Heart right ventricle (tissue), 16 donors: ENCODE measurements around the gene LRMDA. TPM values are rescaled to one million over a fixed set of nuclear protein-coding genes. Genes with fewer than 3 reads are reported as not detected.

ENCODE experiments used
- ATAC-seq, 8 donors: fragments of 200-7000 bp; cut with Tn5 transposase; one replicate each; pipeline ENCODE4 v1.9.1; 2020; ENCODE audit warnings: mild to moderate bottlenecking in 8 of 8, moderate library complexity in 8 of 8, moderate number of reproducible peaks in 1 of 8
- DNase-seq, 2 donors: peaks; one replicate each; pipeline ENCODE4 v3.0.0-alpha.2; 2020
- H3K27ac ChIP-seq, 10 donors: fragments of 200-600 bp; sonication (generic) in 2 of 10; one replicate each; pipeline versions ENCODE4 v1.5.0 to v1.8.0; 2020 to 2022; ENCODE audit warnings: mild to moderate bottlenecking in 3 of 10
- H3K27me3 ChIP-seq, 7 donors: fragments of 200-600 bp; one replicate each; pipeline ENCODE4 v1.8.0; 2021 to 2022; ENCODE audit warnings: mild to moderate bottlenecking in 2 of 7
- H3K36me3 ChIP-seq, 9 donors: fragments of 200-600 bp; sonication (generic) in 1 of 9; one replicate each; pipeline versions ENCODE4 v1.5.0 to v1.8.0; 2020 to 2022; ENCODE audit warnings: mild to moderate bottlenecking in 2 of 9
- H3K4me1 ChIP-seq, 9 donors: fragments of 200-600 bp; sonication (generic) in 1 of 9; one replicate each; pipeline versions ENCODE4 v1.5.0 to v1.8.0; 2020 to 2022; ENCODE audit warnings: mild to moderate bottlenecking in 4 of 9
- H3K4me3 ChIP-seq, 10 donors: fragments of 200-600 bp; sonication (generic) in 2 of 10; one replicate each; pipeline versions ENCODE4 v1.5.0 to v1.8.0; 2020 to 2022; ENCODE audit warnings: mild to moderate bottlenecking in 7 of 10, moderate library complexity in 2 of 10
- H3K9me3 ChIP-seq, 11 donors: fragments of 200-600 bp in 10 of 11; sonication (generic) in 2 of 11; one replicate each; pipeline versions ENCODE4 v1.5.0 to v1.8.0; 2013 to 2022; ENCODE audit warnings: mild to moderate bottlenecking in 2 of 11, control low read depth in 1 of 11, moderate library complexity in 1 of 11
- WGBS, 2 donors: extraction: QIAGEN DNeasy Blood & Tissue Kit; methylation state at CpG; one replicate each; pipeline ENCODE4 v1.1.7; 2013; ENCODE audit warnings: inconsistent platforms in 1 of 2; 5-methylcytosine and 5-hydroxymethylcytosine counted together
- intact Hi-C, 10 donors: fragments of 100-400 bp; cut with DNase I; formaldehyde crosslinking; loops; one replicate each; pipeline versions ENCODE4 v1.11.1 to v1.14.2; 2022
- polyA plus RNA-seq, 2 donors: library from polyadenylated mRNA; stranded (reverse); fragments of 200-250 nt; gene quantifications; one replicate each; pipeline ENCODE4 v1.2.3, GENCODE V29; 2013
- total RNA-seq, 10 donors: library from RNA; stranded (reverse); fragmentation: NEBNext Ultra II Directional in 3 of 10; extraction: Animal tissue kit (Norgen Biotek cat#: 25700) in 3 of 10; gene quantifications; one replicate each; pipeline versions ENCODE4 v1.2.1 to v1.2.4, GENCODE V29; 2021 to 2023
- TF ChIP-seq, protein P1 (sequence below), 9 donors: fragments of 200-600 bp; sonication (generic) in 2 of 9; IDR thresholded peaks; one replicate each; pipeline versions ENCODE4 v1.5.0 to v1.8.0; 2021 to 2022; ENCODE audit warnings: antibody characterized with exemption in 9 of 9, mild to moderate bottlenecking in 5 of 9, moderate library complexity in 1 of 9
- donor health status: Arrhythmogenic right ventricular cardiomyopathy.
- donor health status: ischemic (EF 13 %, LVEDD 7.1; RV severe dilation, severe dysfunction).
- donor health status: healthy with polysubstance abuse.
- donor health status: DM: no; HTN: yes; CAD: no.
- donor health status: DM: no; HTN: no; CAD: no.
- donor health status: ischemic (EF 25% LVEDD 6.9; RV normal size, moderate dysfunction).
- donor health status: ischemic (EF 25% LVEDD 5.7; RV mildly dilated, moderate dysfunction).
- donor health status: healthy.
- donor health status: DM: yes; HTN: yes; CAD: no.
- donor health status: Ischemic cardiomyopathy.
- donor health status: ischemic (EF 35%, LVEDD 5.7; RV mildly dilated, moderate dysfunction).
- donor health status: nonischemic (EF 11% LVEDD 7.7; RV severe dilation, severe dysfunction).
- donor health status: DM: yes; HTN: yes; CAD: no.
- donor health status: PGD.
- donor health status: ischemic (EF 29% LVEDD 5.4; RV normal size, mild dysfunction).
- donor health status: nonischemic (EF 23%, LVEDD 6.1; RV moderate dilation, normal function).

Gene LRMDA
- total and polyA plus RNA-seq, 12 donors = 4.0 to 59.8 (median 12.7) TPM

DNA sequence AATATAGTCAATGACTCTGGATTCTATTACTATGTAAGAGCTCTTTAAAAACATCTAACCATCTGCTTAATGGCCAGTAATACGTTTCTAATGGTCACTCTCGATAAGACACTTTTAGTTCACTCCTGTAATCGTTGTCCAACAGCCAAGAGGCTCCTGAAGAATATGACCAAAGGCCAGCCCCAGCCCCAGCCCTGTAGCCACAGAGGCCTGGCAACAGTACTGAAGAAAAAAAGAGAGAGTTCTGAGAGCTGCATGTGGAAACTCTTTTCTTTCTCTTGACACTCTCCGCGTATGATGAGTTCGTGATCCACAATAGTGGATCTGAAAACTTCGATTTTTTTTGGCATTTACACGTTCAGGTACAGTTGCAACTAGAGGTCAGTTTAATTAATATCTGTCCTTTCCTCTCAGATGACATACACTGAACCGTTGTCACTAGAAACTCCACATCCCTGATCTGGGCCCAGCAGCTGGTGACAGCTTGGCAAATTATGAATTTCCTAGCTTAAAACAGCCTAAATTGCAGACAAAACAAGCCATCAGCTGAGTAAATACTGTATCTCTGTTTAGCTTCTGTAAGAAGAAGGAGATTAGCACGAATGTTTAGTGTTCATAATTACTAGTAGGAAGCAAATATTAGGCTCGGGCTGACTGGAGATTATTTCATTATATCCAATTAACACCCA is 456.7 kb downstream of the LRMDA start:
- no peaks in the 10 kb centered on the region for H3K4me1 ChIP-seq
- no peaks in the 10 kb centered on the region for H3K27me3 ChIP-seq
- 81 to 87% methylated on average over 11 of the region's 11 CpGs for WGBS, 2 donors
- no peak overlapping the region for H3K4me3 ChIP-seq
- H3K36me3 ChIP-seq = no peaks in the 10 kb centered on the region
- no peaks in the 10 kb centered on the region for H3K9me3 ChIP-seq
- peak in 1 of 8 donors; percentile 53 for ATAC-seq
- intact Hi-C loops = no loop called here
- H3K27ac ChIP-seq = peak overlapping the region in 1 of 10 donors; percentile 16
- TF ChIP-seq, protein P1, sequence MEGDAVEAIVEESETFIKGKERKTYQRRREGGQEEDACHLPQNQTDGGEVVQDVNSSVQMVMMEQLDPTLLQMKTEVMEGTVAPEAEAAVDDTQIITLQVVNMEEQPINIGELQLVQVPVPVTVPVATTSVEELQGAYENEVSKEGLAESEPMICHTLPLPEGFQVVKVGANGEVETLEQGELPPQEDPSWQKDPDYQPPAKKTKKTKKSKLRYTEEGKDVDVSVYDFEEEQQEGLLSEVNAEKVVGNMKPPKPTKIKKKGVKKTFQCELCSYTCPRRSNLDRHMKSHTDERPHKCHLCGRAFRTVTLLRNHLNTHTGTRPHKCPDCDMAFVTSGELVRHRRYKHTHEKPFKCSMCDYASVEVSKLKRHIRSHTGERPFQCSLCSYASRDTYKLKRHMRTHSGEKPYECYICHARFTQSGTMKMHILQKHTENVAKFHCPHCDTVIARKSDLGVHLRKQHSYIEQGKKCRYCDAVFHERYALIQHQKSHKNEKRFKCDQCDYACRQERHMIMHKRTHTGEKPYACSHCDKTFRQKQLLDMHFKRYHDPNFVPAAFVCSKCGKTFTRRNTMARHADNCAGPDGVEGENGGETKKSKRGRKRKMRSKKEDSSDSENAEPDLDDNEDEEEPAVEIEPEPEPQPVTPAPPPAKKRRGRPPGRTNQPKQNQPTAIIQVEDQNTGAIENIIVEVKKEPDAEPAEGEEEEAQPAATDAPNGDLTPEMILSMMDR (IDR thresholded peaks at IDR 0.05) = no peak
- DNase-seq = no peak

DNA sequence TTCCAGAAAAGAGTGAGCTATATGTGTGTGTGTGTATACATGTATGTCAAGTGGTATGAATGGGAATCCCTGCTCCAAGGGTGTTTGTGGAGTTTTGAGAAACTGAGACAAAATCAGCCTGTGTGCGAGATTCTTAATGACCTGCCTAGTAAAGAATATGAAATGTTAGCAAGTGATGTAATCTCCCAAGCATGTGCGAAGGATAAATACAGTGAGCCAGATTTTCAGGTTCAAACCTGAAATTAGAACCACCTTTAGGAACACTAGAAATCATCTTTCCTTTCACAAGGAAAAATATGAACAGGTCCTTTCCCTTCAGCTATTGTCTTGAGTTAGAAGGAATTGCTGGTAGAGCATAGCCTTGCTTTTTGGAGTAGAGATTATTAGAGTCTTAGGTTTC is 457.6 kb downstream of the LRMDA start:
- Histone ChIP-seq H3K36me3 (no peaks in the 10 kb centered on the region), H3K27me3 (no peaks in the 10 kb centered on the region), H3K27ac (no peak overlapping the region), H3K4me1 (no peaks in the 10 kb centered on the region), H3K4me3 (no peak overlapping the region), H3K9me3 (no peaks in the 10 kb centered on the region)
- WGBS, 2 donors = 97 to 98% methylated on average over 2 of the region's 2 CpGs
- DNase-seq = no peak
- ATAC-seq = no peak
- intact Hi-C loops = no loop called here
- TF ChIP-seq, protein P1 (IDR thresholded peaks at IDR 0.05) = no peak

DNA sequence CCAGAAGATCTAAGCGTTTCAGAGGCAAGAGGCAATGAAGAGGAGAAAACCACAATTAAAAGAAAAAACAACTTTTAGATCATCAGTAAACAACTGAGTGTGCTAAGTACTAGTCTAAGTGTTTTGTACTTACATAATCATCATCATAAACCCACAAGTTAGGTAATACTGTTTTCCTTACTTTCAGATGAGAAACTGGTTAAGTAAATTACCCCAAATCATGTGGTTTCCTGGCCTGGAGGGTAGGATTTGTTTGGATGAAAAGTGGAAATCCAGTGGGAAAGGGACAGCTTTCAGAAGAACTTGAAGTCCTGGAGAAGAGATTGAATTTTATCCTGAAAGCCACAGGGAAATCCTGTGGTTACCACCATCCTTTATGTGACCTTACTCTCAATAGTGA is 463.3 kb downstream of the LRMDA start:
- ATAC-seq = no peak
- Histone ChIP-seq H3K4me3 (no peak overlapping the region), H3K36me3 (no peaks in the 10 kb centered on the region), H3K27me3 (no peaks in the 10 kb centered on the region), H3K27ac (no peak overlapping the region), H3K4me1 (no peaks in the 10 kb centered on the region), H3K9me3 (no peaks in the 10 kb centered on the region)
- TF ChIP-seq, protein P1 (IDR thresholded peaks at IDR 0.05) = no peak
- WGBS, 2 donors = 82 to 100% methylated on average over 1 of the region's 1 CpG
- intact Hi-C loops = no loop called here
- DNase-seq = no peak

DNA sequence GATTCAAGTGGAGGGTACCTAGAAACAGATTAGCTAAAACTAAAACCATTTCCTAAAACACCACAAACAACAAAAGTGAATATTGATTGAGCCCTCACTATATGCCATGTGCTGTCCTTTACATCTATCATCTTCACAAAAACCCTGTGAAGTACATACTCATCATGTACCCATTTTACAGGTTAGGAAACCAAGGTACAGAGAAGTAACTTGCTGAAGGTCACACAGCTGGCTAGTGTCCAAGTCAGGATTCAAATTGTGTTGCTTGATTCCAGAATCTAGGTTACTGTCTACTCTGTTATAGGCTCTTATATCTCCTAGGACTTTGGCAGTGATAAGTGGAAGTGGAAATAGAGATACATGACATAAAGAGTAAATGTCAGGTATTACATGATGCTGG is 463.8 kb downstream of the LRMDA start:
- DNase-seq (no peak), ATAC-seq (no peak)
- no peaks in the 10 kb centered on the region for H3K4me1 ChIP-seq
- no peaks in the 10 kb centered on the region for H3K36me3 ChIP-seq
- intact Hi-C loops = no loop called here
- H3K27ac ChIP-seq = no peak overlapping the region
- H3K4me3 ChIP-seq = no peak overlapping the region
- H3K27me3 ChIP-seq = no peaks in the 10 kb centered on the region
- H3K9me3 ChIP-seq = no peaks in the 10 kb centered on the region
- TF ChIP-seq, protein P1 (IDR thresholded peaks at IDR 0.05) = no peak
